Measurements from ENCODE around the gene MPRIP. TPM values are rescaled to one million over a fixed set of nuclear protein-coding genes. Genes with fewer than 3 reads are reported as not detected.

MPRIP gene
- polyA plus RNA-seq, 1 of the 3 experiments (the other 2 are of a cell fraction) = 64.4 TPM

DNA sequence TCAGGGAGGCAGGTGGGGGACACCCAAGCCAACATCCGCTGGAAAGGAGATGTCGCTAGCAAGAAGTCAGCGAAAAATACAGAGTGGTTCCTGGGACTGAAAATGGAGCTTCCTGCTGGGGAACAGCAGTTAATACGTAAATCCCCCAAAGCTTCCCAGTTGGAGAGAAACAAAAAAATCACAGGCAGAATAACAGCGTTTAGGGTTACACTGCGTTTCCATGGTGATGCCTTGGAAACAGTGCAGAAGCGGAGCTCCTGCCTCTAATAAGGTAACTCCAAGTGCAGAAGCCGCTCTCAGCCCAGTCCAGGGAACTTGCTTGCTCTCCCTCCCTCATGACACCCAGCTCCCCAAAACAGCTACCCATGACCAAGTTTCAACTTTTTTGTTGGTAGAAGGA is 90.5 kb downstream of the MPRIP start:
- Histone ChIP-seq H2AFZ (ENCODE audit: low read depth) (no peak overlapping the region), H3K9me3 (no peaks in the 10 kb centered on the region), H3K4me2 (no peak overlapping the region), H3K9me2 (no peaks in the 10 kb centered on the region), H3K36me3 (replicated peaks in 1 of 2; ENCODE audit: control insufficient read depth in 1 of 2, insufficient read depth in 2 of 2, low read length in 1 of 2) (peaks cover 8 to 64% of the 10 kb centered on the region in 2 experiments), H3K27ac (ENCODE audit: low read depth in 2 of 2, low read length in 1 of 2) (no peak overlapping the region; a peak in 1 of 4 replicates), H4K20me1 (ENCODE audit: insufficient read depth) (peaks cover 23% of the 10 kb centered on the region; the same call in 1 of the 2 replicates), H3K9ac (no peak overlapping the region), H3K4me1 (ENCODE audit: control insufficient read depth in 1 of 2, insufficient read depth in 2 of 2, low read depth in 1 of 2, low read length in 1 of 2) (no peaks in the 10 kb centered on the region; a peak in 1 of 4 replicates), H3K27me3 (ENCODE audit: insufficient read depth) (no peaks in the 10 kb centered on the region), H3F3A (replicated peaks; ENCODE audit: insufficient read depth) (no peaks in the 10 kb centered on the region), H3K79me2 (ENCODE audit: insufficient read depth) (peaks cover 11% of the 10 kb centered on the region; the same call in 1 of the 2 replicates), H3K4me3 (ENCODE audit: low read depth in 2 of 2, low read length in 1 of 2) (no peak overlapping the region)
- no peak for DNase-seq
- 96% methylated on average over 8 of the region's 8 CpGs for WGBS (ENCODE audit: low lambda C conversion rate)
- POLR2A ChIA-PET = no interaction called here
- CTCF ChIA-PET = interaction anchor here (0.7 to 1.7 kb wide), 5 partner anchors 9 to 141 kb away, joined by 3 to 5 read pairs (median 4); no protein-coding TSS in a partner anchor
- TF ChIP-seq FOXJ3 (CRISPR knock-in tag; IDR thresholded peaks at IDR 0.05) (no peak), CHD2 (IDR thresholded peaks at IDR 0.05; ENCODE audit: low read length, partially characterized antibody) (no peak), RCOR1 (IDR thresholded peaks at IDR 0.05; ENCODE audit: low read length) (no peak), EZH2phosphoT487 (IDR thresholded peaks at IDR 0.05; ENCODE audit: borderline replicate concordance, low read depth) (no peak), MXI1 (IDR thresholded peaks at IDR 0.05; ENCODE audit: low read depth, low read length) (no peak), JUND (IDR thresholded peaks at IDR 0.05) (no peak), FOXM1 (IDR thresholded peaks at IDR 0.05; ENCODE audit: low read depth) (no peak), POLR2AphosphoS5 (IDR thresholded peaks at IDR 0.05; ENCODE audit: low read depth, low read length) (no peak), NFIC (IDR thresholded peaks at IDR 0.05; ENCODE audit: borderline replicate concordance) (no peak), TCF12 (IDR thresholded peaks at IDR 0.05) (no peak), SMC3 (IDR thresholded peaks at IDR 0.05; ENCODE audit: low read depth, low read length) (no peak), EP300 (IDR thresholded peaks at IDR 0.05; ENCODE audit: borderline replicate concordance in 1 of 2, low read depth in 1 of 2, low read length in 1 of 2) (no peak), GABPA (IDR thresholded peaks at IDR 0.05; ENCODE audit: low read depth) (no peak)
- TF ChIP-seq, protein P1, sequence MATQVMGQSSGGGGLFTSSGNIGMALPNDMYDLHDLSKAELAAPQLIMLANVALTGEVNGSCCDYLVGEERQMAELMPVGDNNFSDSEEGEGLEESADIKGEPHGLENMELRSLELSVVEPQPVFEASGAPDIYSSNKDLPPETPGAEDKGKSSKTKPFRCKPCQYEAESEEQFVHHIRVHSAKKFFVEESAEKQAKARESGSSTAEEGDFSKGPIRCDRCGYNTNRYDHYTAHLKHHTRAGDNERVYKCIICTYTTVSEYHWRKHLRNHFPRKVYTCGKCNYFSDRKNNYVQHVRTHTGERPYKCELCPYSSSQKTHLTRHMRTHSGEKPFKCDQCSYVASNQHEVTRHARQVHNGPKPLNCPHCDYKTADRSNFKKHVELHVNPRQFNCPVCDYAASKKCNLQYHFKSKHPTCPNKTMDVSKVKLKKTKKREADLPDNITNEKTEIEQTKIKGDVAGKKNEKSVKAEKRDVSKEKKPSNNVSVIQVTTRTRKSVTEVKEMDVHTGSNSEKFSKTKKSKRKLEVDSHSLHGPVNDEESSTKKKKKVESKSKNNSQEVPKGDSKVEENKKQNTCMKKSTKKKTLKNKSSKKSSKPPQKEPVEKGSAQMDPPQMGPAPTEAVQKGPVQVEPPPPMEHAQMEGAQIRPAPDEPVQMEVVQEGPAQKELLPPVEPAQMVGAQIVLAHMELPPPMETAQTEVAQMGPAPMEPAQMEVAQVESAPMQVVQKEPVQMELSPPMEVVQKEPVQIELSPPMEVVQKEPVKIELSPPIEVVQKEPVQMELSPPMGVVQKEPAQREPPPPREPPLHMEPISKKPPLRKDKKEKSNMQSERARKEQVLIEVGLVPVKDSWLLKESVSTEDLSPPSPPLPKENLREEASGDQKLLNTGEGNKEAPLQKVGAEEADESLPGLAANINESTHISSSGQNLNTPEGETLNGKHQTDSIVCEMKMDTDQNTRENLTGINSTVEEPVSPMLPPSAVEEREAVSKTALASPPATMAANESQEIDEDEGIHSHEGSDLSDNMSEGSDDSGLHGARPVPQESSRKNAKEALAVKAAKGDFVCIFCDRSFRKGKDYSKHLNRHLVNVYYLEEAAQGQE (IDR thresholded peaks at IDR 0.05; ENCODE audit: low read depth, low read length) = no peak
- TF ChIP-seq, protein P2, sequence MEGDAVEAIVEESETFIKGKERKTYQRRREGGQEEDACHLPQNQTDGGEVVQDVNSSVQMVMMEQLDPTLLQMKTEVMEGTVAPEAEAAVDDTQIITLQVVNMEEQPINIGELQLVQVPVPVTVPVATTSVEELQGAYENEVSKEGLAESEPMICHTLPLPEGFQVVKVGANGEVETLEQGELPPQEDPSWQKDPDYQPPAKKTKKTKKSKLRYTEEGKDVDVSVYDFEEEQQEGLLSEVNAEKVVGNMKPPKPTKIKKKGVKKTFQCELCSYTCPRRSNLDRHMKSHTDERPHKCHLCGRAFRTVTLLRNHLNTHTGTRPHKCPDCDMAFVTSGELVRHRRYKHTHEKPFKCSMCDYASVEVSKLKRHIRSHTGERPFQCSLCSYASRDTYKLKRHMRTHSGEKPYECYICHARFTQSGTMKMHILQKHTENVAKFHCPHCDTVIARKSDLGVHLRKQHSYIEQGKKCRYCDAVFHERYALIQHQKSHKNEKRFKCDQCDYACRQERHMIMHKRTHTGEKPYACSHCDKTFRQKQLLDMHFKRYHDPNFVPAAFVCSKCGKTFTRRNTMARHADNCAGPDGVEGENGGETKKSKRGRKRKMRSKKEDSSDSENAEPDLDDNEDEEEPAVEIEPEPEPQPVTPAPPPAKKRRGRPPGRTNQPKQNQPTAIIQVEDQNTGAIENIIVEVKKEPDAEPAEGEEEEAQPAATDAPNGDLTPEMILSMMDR (IDR thresholded peaks at IDR 0.05) = no peak
- TF ChIP-seq, protein P3, sequence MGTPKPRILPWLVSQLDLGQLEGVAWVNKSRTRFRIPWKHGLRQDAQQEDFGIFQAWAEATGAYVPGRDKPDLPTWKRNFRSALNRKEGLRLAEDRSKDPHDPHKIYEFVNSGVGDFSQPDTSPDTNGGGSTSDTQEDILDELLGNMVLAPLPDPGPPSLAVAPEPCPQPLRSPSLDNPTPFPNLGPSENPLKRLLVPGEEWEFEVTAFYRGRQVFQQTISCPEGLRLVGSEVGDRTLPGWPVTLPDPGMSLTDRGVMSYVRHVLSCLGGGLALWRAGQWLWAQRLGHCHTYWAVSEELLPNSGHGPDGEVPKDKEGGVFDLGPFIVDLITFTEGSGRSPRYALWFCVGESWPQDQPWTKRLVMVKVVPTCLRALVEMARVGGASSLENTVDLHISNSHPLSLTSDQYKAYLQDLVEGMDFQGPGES (IDR thresholded peaks at IDR 0.05; ENCODE audit: low read depth, low read length) = no peak
- TF ChIP-seq, protein P4, sequence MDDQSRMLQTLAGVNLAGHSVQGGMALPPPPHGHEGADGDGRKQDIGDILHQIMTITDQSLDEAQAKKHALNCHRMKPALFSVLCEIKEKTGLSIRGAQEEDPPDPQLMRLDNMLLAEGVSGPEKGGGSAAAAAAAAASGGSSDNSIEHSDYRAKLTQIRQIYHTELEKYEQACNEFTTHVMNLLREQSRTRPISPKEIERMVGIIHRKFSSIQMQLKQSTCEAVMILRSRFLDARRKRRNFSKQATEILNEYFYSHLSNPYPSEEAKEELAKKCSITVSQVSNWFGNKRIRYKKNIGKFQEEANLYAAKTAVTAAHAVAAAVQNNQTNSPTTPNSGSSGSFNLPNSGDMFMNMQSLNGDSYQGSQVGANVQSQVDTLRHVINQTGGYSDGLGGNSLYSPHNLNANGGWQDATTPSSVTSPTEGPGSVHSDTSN (IDR thresholded peaks at IDR 0.05) = no peak
